Breast epithelium (tissue), 4 donors: ENCODE data around the gene SLC27A4. TPM values are rescaled to one million over a fixed set of nuclear protein-coding genes. Genes with fewer than 3 reads are reported as not detected.

Source experiments
- DNase-seq, 2 donors: peaks; one replicate each; pipeline ENCODE4 v3.0.0-alpha.2; 2019; ENCODE audit warnings: low spot score in 2 of 2
- H3K27ac ChIP-seq, 2 donors: fragments of 200-600 bp; sonication (generic) in 1 of 2; one replicate each; pipeline ENCODE4 v1.5.1; 2016 to 2019; ENCODE audit warnings: mild to moderate bottlenecking in 1 of 2
- H3K27me3 ChIP-seq, 2 donors: fragments of 200-600 bp; sonication (generic) in 1 of 2; one replicate each; pipeline versions ENCODE4 v1.5.1 to v1.6.0; 2017 to 2019; ENCODE audit warnings: control low read depth in 1 of 2, mild to moderate bottlenecking in 1 of 2
- H3K36me3 ChIP-seq: fragments of 200-600 bp; one replicate; pipeline ENCODE4 v1.5.1; 2019
- H3K4me1 ChIP-seq, 2 donors: fragments of 200-600 bp; sonication (generic); one replicate each; pipeline ENCODE4 v1.5.1; 2016 to 2019; ENCODE audit warnings: control low read depth in 1 of 2
- H3K4me3 ChIP-seq, 3 donors: fragments of 200-600 bp; sonication (generic); 1 replicate in 2 of 3; 2 replicates in 1 of 3; pipeline ENCODE4 v1.5.1; 2016 to 2019; ENCODE audit warnings: mild to moderate bottlenecking in 3 of 3, moderate library complexity in 2 of 3
- H3K9me3 ChIP-seq, 2 donors: fragments of 200-600 bp; sonication (generic) in 1 of 2; one replicate each; pipeline ENCODE4 v1.5.1; 2016 to 2019; ENCODE audit warnings: control low read depth in 1 of 2
- CTCF ChIP-seq, 3 donors: fragments of 450-650 bp; IDR thresholded peaks; one replicate each; pipeline ENCODE4 v1.5.1; 2016 to 2017; ENCODE audit warnings: antibody characterized with exemption in 3 of 3, mild to moderate bottlenecking in 3 of 3, moderate library complexity in 3 of 3
- POLR2A ChIP-seq: fragments of 450-650 bp; IDR thresholded peaks from one replicate; pipeline ENCODE4 v1.6.1; 2016; ENCODE audit warnings: antibody characterized with exemption, mild to moderate bottlenecking, moderate library complexity
- POLR2AphosphoS5 ChIP-seq, 3 donors: sonication (generic); formaldehyde crosslinking; IDR thresholded peaks; one replicate each; pipeline ENCODE4 v1.6.1; 2017; ENCODE audit warnings: antibody characterized with exemption in 3 of 3
- intact Hi-C: fragments of 100-400 bp; cut with DNase I; formaldehyde crosslinking; loops from one replicate; pipeline ENCODE4 v1.15.1; 2023; ENCODE audit warnings: low total_unique reads
- total RNA-seq, 3 donors: library from RNA; depleted of rRNA; stranded (reverse); fragments of >200 nt; gene quantifications; one replicate each; pipeline ENCODE4 v1.1.0, GENCODE V29; 2016

The SLC27A4 gene
- total RNA-seq, 3 donors from 2014 or later = 11.3 to 18.7 (median 15.8) TPM

- TF ChIP-seq POLR2A (no peak), POLR2AphosphoS5 (IDR thresholded peaks at IDR 0.05) (no peak), CTCF (IDR thresholded peaks at IDR 0.05) (no peak)
- Histone ChIP-seq H3K27me3 (no peaks in the 10 kb centered on the region), H3K36me3 (no peaks in the 10 kb centered on the region), H3K4me1 (no peaks in the 10 kb centered on the region), H3K27ac (no peak overlapping the region), H3K4me3 (no peak overlapping the region), H3K9me3 (no peaks in the 10 kb centered on the region)
- intact Hi-C loops = no loop called here
- DNase-seq = no peak
Measured at GRCh38 chr9:128344931-128345605, 4.7 kb downstream of the SLC27A4 start.

GRCh38 chr9:128349125-128349524 lies 8.8 kb downstream of the SLC27A4 start:
- no peak for DNase-seq
- no peak for TF ChIP-seq POLR2A
- no peak for TF ChIP-seq POLR2AphosphoS5 (IDR thresholded peaks at IDR 0.05)
- TF ChIP-seq CTCF (IDR thresholded peaks at IDR 0.05) = no peak
- H3K27ac ChIP-seq = no peak overlapping the region
- no peak overlapping the region for H3K4me3 ChIP-seq
- intact Hi-C loops = loop anchor here (2.0 kb wide), 1 partner anchor 30 kb away; no protein-coding TSS in a partner anchor
- H3K4me1 ChIP-seq = no peaks in the 10 kb centered on the region
- no peaks in the 10 kb centered on the region for H3K9me3 ChIP-seq
- no peaks in the 10 kb centered on the region for H3K27me3 ChIP-seq
- no peaks in the 10 kb centered on the region for H3K36me3 ChIP-seq

GRCh38 chr9:128349772-128350171 lies 9.4 kb downstream of the SLC27A4 start:
- Histone ChIP-seq H3K27ac (no peak overlapping the region), H3K4me1 (no peaks in the 10 kb centered on the region), H3K4me3 (no peak overlapping the region), H3K27me3 (no peaks in the 10 kb centered on the region), H3K36me3 (no peaks in the 10 kb centered on the region), H3K9me3 (no peaks in the 10 kb centered on the region)
- no peak for DNase-seq
- intact Hi-C loops = loop anchor here (2.0 kb wide), 1 partner anchor 29 kb away; no protein-coding TSS in a partner anchor
- TF ChIP-seq POLR2A = no peak
- TF ChIP-seq CTCF (IDR thresholded peaks at IDR 0.05) = no peak
- TF ChIP-seq POLR2AphosphoS5 (IDR thresholded peaks at IDR 0.05) = no peak

GRCh38 chr9:128355451-128355850 lies 15.1 kb downstream of the SLC27A4 start:
- DNase-seq = no peak

More at GRCh38 chr9:128355451-128355850, 15.1 kb downstream of the SLC27A4 start:
- Histone ChIP-seq H3K9me3 (no peaks in the 10 kb centered on the region), H3K4me3 (no peak overlapping the region), H3K36me3 (no peaks in the 10 kb centered on the region), H3K27ac (no peak overlapping the region), H3K4me1 (no peaks in the 10 kb centered on the region), H3K27me3 (no peaks in the 10 kb centered on the region)
- intact Hi-C loops = no loop called here
- no peak for TF ChIP-seq CTCF (IDR thresholded peaks at IDR 0.05)
- TF ChIP-seq POLR2AphosphoS5 (IDR thresholded peaks at IDR 0.05) = no peak
- no peak for TF ChIP-seq POLR2A
